Fibroblast of upper back skin (primary cell): ENCODE results near the gene LRRC59.

Experiments
- DNase-seq: peaks from one replicate; pipeline ENCODE4 v3.0.0-alpha.2; 2013

Gene LRRC59

DNA sequence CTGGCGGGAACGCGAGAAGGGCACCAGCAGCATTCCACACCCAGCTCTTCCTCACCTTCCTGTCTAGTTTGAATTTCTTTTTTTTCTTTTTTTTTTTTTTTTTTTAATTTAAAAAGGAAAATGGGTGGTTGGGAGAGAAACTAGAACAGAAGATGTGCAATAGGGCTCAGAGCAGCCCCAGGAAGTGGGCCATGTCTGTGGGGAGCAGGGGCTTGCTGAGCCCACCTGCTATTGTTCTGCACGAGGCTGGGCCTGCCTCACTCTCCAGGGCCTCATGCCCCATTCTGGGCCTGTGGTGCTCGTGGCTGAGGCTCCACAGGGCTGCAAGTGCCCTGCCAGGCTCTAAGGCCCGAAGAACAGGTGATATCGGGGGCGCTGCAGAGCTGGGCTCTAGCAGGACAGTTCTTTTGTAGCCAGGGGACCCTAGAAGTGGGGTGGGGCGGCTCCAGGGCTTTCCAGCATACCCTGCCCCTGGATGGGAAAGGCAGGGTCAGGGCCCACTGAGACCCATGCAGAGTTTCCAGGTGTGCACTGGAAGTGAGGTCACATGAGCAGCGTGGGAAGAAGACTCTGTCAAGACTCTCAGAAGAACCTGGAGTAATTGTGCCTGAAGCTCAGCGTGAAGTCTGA, 36.7 kb downstream of the LRRC59 start:
- no peak for DNase-seq

DNA sequence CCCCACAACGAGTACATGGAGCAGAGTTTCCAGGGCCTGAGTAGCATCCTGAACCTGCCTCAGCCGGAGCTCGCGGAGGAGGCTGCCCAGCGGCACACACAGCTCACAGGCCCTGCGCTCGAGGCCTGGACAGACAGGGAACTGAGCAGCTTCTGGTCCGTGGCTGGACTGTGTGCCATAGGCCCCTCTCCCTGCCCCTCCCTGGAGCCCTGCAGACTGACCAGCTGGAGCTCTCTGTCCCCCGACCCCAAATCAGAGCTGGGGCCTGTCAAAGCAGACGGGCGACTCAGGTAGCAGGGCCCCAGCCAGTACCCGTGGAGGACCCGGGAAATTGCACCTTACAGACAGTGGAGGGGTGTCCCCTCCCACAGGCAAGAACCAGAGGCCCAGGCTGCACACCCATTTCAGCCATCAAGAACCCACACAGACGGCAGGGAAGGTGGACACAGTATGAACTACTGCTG, 37.3 kb downstream of the LRRC59 start:
- no peak for DNase-seq

DNA sequence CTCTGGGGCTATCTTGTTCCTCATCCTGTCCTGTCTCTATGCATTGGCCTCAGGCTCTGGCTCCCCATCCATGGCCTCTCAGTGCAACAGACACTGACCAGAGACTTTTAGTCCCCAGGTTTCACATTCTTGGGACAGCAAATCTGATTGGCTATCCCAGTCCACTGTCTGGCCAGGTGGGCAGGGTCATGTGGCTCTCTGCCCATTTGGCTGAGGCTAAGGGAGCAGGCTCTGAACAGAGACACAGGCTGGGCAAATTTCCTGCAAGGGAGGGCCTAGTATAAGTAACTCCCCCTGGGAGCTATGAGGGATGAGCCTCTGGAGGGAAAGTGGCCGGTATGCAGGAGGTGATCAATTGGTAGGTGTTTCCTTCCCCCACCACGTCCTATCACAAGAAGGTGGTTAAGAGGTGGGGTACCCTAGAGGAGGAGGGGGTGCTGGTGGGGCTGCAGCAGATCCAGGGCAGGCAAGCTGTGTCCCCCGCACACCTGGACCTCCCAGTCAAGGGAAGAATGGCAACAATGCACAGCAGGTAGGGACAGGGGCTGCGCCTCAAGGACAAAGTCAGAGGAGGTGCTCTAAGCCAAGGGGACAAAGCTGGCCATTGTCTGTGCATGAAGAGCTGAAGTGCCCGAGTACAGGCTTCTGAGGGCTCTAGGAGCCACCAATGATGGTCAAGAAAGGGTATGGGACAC, 38.2 kb downstream of the LRRC59 start:
- DNase-seq: no peak

DNA sequence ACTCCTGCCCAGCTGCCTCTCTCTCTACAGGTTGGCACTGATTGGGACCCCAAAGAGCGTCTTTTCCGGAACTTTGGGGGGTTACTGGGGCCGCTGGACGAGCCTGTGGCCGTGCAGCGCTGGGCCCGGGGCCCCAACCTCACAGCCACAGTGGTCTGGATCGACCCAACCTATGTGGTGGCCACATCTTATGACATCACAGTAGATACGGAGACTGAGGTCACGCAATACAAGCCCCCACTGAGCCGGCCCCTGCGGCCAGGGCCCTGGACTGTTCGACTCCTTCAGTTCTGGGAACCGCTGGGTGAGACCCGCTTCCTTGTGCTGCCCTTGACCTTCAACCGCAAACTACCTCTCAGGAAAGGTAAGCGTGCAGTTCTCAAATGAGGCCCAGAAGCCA, 39.1 kb downstream of the LRRC59 start:
- no peak for DNase-seq

DNA sequence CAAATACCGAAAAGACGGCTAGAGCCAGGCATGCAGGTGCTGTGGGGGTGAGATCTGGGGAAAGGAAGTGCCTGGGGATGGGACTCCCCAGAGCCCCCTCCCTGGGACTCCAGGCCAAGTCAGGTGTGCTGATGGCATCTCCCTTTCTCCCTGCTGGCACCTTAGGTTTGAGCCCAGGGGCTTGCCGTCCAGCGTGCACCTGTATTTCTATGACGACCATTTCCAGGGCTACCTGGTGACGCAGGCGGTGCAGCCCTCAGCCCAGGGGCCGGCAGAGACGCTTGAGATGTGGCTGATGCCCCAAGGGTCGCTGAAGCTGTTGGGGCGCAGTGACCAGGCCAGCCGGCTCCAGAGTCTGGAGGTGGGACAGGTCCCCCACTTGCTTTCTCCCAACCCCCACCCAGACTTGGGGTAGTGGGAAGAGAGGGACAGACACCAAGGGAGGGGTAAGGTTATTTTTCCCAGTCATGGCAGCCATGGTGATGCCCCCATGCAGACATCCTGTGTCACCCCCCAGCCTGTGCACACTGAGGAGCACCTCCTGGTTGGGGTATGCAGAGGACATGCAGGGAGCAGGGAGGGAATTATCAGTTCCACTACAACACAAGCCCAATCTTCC, 40.3 kb downstream of the LRRC59 start:
- no peak for DNase-seq

DNA sequence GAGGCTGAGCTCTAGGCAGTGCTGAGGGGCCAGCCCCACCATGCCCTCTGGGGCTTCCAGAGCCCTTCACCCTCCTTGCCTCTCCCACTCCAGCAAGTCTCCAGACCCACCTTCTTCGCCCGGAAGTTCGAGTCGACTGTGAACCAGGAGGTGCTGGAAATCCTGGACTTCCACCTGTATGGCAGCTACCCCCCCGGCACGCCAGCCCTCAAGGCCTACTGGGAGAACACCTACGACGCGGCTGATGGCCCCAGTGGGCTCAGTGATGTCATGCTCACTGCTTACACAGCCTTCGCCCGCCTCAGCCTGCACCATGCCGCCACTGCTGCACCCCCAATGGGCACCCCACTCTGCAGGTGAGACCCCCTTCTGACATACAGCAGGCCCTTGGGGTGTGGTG, 40.9 kb downstream of the LRRC59 start:
- DNase-seq: no peak

DNA sequence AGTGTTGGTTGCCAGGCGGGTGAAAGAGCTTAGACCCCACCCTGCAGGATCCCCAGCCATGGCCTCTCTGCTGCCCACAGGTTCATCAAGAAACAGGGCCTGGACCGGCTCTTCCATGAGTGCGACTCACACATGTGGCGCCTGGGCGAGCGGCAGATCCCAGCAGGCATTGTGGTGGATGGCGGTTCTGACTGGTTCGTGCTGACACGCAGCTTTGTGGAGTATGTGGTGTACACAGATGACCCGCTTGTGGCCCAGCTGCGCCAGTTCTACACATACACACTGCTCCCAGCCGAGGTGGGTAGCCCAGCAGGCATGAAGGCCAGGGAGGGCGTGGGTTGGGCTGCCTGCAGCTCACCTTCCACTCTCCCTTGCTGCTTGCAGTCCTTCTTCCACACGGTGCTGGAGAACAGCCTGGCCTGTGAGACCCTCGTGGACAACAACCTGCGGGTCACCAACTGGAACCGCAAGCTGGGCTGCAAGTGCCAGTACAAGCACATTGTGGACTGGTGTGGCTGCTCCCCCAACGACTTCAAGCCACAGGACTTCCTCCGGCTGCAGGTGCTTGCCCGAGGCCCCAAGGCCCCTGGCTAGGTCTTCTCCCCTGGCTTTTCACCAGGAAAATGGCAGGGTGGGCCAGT, 41.5 kb downstream of the LRRC59 start:
- DNase-seq: no peak

DNA sequence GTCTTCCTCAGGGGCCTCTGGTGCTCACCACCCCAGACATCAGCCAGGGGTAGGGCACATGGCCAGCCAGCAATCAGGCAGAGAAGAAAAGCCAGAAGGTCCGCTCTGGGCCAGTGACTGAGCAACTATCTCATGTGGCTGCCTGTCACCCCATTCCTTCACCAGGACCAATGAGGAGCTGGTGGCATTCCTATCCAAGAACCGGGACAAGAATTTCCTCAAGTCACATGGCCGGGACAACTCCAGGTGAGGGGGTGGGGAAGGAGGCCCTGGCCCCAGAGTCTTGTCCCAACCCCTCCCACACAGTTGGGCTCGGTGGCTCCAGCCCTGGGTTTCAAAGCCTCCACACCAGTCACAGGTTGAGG, 42.0 kb downstream of the LRRC59 start:
- DNase-seq: no peak

DNA sequence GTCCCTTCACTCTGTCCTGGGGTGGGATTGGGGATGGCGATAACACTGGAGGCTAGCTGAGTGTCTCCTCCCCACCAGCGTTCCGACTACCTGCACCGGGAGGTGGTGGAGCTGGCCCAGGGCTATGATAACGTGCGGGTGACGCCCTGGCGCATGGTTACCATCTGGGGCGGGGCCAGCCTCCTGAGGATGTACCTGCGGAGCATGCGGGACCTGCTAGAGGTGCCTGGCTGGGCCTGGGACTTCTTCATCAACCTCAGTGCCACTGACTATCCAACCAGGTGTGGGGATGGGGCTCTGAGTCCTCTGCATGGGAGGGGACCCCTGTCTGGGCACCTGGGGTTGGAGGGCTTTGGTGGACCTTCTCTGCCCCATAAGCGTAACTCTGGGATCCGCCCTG, 42.5 kb downstream of the LRRC59 start:
- DNase-seq: no peak

DNA sequence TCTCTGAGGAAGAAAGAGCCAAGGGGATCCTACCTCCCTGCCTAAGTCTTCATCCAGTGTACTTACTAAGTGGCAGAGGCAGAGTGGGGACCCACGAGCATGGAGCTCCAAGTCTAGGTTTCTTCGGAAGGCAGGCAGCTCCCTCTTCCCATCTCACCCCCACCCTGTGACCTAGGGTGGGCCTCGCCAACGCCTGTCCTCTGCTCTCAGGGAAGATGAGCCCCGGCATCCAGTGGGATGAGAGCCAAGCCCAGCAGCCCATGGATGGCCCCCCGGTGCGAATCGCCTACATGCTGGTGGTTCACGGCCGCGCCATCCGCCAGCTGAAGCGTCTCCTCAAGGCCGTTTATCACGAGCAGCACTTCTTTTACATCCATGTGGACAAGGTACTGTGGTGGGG, 43.1 kb downstream of the LRRC59 start:
- no peak for DNase-seq

DNA sequence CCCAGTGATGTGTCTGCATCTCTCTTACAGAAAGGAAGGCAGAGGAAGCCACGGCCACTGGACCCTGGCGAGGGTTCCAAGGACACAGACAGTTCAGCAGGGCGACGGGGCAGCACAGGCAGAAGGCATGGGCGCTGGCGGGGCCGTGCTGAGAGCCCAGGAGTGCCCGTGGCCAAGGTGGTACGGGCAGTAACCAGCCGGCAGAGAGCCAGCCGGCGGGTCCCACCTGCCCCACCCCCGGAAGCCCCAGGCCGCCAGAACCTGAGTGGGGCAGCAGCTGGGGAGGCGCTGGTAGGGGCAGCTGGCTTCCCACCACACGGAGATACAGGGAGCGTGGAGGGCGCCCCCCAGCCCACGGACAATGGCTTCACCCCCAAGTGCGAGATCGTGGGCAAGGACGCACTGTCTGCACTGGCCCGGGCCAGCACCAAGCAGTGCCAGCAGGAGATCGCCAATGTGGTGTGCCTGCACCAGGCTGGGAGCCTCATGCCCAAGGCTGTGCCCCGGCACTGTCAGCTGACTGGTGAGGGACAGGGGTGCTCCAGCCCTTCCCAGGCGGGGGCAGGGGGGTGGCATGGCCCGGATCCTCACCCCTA, 43.6 kb downstream of the LRRC59 start:
- DNase-seq: no peak

DNA sequence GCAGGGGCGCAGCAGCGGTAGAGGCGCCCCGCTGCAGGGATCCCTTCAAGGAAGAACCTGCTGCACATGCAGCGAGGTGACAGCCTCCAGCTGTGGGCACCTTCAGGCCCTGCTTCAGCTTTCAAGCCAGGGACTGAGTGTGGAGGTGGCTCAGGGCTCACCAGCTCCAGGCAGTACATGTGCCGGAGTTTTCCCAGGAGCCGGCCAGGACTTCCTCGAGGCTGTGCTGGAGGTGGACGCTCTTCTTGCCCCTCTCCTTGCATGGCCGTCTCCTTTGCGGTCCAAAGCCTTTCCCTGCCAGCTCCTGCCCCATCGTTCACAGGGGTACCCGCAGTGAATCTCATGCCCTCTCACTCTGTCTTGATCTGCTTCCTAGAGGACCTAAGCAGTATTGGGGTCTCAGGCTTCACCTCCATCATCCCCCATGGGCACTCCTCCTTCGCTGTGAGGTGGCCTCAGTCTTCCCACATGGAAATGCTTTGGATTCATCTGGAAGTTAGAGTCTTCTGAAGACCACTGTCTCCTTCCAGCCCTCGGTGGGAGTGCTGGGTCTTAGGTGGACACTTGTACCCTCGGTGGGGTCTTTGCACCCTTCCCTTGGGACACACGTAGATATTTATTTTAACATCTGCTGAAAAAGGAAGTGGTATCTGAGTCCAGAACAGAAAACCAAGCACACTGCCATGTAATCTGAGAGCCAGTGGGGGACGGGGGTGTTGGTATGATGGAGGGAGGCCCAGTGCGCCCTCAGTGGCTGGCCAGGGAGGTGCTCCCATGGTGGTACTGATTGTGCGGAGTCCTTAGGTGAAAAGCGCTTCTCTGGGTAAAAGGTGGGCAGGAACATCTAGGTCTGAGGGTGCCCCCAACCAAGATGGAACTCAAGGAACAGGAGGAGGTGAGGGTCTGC, 44.4 kb downstream of the LRRC59 start:
- no peak for DNase-seq

DNA sequence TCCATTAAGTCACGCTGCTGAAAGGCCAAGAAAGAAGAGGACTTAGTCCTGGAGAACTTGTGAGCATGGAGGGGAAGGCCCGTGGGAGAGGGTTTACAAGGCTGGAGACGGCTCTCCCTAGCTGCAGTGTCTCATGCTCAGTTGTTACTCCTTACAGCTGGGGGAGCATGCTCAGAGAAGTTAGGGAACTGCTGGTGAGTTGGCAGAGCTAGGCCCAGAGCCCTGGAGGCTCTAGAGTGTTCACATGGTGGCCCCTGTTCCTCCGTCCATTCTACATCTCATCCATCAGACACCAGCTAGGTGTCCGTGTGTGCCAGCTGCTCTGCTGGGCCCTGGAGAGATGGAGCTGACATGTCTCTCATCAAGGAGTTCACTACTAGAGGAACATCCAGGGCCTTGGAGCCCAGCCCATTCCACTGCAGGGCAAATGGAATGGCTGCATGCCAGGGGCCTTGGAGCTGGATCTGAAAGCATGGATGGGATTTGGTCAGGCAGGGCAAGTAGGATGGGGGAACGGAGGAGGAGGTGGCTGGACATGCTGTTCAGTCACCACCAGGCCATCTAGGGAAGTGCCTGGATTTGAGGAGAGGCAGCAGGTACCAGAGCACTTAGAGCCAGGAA, 45.1 kb downstream of the LRRC59 start:
- DNase-seq: no peak

DNA sequence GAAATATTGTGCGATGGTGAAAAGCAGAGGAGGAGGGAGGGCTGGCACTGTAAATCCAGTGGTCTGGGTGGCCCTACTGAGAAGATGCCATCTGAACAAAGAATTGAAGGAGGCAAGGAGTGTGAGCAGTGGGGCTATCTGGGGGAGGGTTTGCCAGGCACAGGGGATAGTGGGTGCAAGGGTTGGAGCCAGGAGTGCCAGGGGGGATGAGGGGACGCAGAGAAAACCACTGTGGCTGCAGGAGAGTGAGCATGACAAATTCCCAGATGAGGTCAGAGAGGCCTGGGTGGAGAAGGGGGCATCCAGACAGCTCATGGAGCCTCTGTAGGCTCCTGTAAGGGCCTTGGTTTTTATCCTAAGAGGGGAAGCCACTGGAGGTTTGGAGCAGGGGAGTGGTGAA, 46.6 kb downstream of the LRRC59 start:
- no peak for DNase-seq

DNA sequence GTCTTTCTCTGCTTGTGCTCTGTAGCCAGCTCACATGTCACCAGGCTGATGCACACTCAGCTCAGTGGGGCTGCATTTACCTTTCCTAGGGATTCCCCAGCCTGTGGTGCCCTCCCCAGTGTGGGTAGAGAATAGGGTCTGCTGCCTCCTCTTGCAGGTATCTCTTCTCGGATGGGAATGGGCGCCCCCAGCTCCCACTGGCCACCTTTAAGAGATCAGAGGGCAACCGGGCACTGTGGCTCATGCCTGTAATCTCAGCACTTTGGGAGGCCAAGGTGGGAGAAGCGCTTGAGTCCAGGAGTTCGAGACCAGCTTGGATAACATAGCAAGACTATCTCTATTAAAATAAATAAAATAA, 48.1 kb downstream of the LRRC59 start:
- DNase-seq: no peak

DNA sequence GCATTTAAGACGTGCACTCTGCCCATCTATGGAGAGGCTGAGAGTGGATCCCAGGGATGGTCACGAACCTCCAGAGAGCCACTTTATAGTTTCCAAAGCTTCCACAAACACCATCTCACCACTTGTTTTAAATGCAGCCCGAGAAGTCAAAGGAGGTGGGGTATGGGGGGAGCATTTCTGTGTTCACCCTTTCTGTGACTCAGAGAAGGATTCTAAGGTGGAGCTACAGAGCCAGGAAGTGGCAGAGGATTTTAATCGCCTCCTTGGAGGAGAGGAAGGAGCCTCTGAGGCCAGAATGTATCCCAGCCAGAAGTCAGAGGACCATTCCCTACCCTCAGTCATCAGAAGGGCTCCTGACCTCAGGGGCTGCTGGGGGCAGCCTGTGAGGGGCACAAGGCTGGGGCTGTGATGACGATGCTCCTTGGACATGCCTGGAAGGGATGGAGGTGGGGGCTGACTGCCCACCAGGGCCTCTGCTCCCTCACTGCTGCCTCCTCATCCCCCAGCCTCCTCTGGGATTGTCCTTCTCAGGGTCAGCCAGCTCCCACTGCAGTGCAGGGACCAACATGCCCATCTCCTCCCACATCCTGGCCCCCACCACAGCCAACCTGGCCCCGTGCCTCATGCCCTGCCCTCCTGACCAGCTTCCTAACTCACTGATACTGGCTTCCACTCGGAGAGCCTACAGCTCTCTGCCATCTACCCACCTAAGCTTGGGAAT, 48.6 kb downstream of the LRRC59 start:
- DNase-seq: peak; percentile 43

DNA sequence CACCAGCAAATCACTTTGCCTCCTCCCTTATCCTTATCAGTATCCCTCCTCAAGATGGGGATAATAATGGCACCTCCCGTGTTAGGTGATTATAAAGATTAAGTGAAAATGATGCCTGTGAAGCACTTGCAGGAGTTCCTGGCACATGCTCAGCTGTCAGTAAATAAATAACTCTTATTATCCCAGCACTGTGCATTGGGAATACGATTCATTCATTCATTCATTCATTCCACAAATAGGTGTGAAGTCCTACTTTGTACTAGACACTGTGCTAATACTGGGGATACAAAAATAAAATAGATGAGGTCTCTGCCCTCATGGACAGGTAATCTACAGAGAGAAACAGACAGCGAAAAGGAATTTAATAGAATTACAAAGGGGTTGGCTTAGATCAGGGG, 49.4 kb downstream of the LRRC59 start:
- DNase-seq: no peak

DNA sequence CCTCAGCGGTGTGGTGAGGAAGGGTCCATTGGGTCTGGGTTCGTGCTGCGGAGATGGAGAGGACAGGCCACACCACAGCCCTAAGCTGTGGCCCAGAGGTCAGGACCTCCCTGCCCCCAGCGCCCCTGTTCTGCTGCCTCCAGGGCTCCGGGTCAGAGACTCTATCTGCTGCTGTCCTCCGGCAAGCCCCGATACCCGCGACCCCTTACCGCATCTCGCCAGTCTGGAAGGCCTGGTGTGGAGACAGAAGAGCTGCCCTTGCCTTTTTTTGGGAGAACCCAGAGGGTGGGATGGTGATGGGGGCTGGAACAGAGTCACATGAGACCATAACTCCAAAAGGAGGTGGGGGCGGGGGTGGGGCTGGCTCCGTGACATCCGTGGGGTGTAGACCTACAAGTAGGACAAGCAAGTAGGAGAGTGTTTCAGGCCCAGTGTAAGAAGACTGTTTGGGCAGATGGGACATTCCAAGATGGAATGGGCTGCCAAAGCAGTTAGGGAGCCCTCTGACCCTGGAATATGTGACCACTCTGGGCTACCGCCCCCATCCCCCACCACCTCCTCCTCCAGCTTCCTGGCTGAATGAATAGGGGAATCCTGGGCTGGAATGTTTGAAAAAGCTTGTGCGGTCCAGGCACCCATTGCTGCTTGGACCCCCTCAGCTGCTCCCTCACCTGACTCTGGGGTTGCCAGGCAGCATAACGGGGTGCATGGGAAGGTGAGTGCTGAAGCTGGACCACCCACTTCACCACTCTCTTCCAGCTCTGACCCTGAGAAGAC, 50.0 kb downstream of the LRRC59 start:
- no peak for DNase-seq

DNA sequence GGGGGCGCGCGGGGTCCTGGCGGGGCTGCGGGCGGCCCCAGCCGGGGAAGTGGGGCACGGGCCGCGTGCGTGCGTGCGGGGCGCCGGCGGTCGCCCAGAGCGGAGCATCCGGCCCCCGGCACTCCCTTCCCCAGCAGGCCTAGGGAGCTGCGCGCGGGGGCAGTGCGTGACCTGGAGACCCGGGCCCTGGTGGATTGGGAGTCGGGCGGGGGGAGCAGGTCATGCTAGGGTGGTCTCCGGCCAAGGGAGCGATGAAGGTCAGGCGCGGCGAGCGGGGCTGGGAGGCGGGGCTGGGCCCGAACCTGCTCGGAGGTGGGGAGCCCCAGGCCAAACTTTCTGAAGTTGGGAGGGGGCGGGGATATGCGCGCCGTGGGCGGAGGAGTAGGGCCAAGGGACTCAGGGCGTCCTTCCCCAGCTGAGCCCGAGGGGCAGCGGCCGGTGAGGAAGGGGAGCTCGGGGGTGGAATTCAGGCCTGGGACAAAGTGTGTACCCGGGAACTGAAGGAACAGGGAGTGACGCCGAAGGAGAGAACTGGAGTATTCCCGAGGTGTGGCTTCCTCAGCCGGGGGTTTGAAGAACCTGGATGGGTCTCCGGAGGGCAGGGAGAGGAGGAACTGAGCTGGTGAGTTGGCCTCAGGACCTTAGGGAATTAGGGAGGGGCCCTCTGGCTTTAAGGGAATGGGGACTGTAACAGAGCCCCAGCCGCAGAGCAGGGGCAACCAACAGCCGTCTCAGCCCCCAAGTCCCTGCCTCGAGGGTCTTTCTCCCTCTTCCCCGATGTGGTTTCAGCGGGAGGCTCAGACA, 50.8 kb downstream of the LRRC59 start:
- no peak for DNase-seq
